BLaER1 (cell line): Measurements from ENCODE around the gene KRTAP9-9.

Source experiments
- H3K27ac ChIP-seq: shearing (Covaris generic); formaldehyde crosslinking; 2 replicates; pipeline ENCODE4 v1.8.1; 2022
- H3K27me3 ChIP-seq: shearing (Covaris generic); formaldehyde crosslinking; 2 replicates; pipeline ENCODE4 v1.8.1; 2022
- H3K36me3 ChIP-seq: shearing (Covaris generic); formaldehyde crosslinking; 2 replicates; pipeline ENCODE4 v1.8.1; 2022
- H3K4me1 ChIP-seq: shearing (Covaris generic); formaldehyde crosslinking; 2 replicates; pipeline ENCODE4 v1.8.1; 2022
- H3K4me2 ChIP-seq: shearing (Covaris generic); formaldehyde crosslinking; 2 replicates; pipeline ENCODE4 v1.8.1; 2022
- H3K4me3 ChIP-seq: shearing (Covaris generic); formaldehyde crosslinking; 2 replicates; pipeline ENCODE4 v1.8.1; 2022
- H3K9ac ChIP-seq: shearing (Covaris generic); formaldehyde crosslinking; 2 replicates; pipeline ENCODE4 v1.8.1; 2022
- H3K9me3 ChIP-seq: shearing (Covaris generic); formaldehyde crosslinking; 2 replicates; pipeline ENCODE4 v1.8.1; 2022
- H4K20me1 ChIP-seq: shearing (Covaris generic); formaldehyde crosslinking; 2 replicates; pipeline ENCODE4 v1.8.1; 2022
- Cebpa-rat ChIP-seq: shearing (Covaris generic); IDR thresholded peaks from 2 replicates; pipeline ENCODE4 v1.8.1; 2022

Gene KRTAP9-9

GRCh38 chr17:41301916-41302901 lies 47.0 kb downstream of the KRTAP9-9 start, which contains the start of gene KRTAP29-1:
Gene KRTAP29-1, minus strand, starts transcription at chr17:41302851. Its CDS starts 0 bp downstream, at chr17:41302851.
- Histone ChIP-seq H3K4me2 (no peak within 1 kb of the TSS), H3K36me3 (no peaks in the 10 kb centered on the region), H3K9ac (no peak within 1 kb of the TSS), H4K20me1 (no peaks in the 10 kb centered on the region), H3K27ac (no peak within 1 kb of the TSS), H3K4me3 (no peak within 1 kb of the TSS), H3K4me1 (peaks cover 5% of the 10 kb centered on the region), H3K27me3 (no peaks in the 10 kb centered on the region), H3K9me3 (no peaks in the 10 kb centered on the region)
- no peak for TF ChIP-seq Cebpa-rat

DNA sequence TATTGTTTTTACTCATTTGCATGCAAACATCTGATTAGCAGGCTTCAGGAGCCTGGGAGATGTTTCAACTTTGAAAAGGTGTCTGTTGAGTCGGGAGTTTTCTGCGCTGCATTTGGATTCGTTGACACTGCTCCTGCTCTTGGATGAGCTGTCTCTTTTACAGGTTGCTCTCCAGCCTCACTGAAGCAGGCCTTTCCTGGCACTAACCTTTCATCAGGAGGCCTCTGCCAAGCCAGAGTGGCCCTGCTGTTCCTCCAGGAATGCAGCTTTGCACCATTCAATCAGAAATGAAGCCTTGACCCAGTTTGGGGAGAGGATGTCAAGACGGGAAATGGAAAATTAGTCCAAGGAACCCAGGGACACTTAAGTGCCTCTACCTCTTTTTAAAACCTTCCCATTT lies 47.8 kb downstream of the KRTAP9-9 start:
- H3K4me2 ChIP-seq = no peak overlapping the region
- no peaks in the 10 kb centered on the region for H4K20me1 ChIP-seq
- no peak overlapping the region for H3K9ac ChIP-seq
- TF ChIP-seq Cebpa-rat = no peak
- no peak overlapping the region for H3K4me3 ChIP-seq
- no peaks in the 10 kb centered on the region for H3K9me3 ChIP-seq
- H3K27me3 ChIP-seq = no peaks in the 10 kb centered on the region
- no peaks in the 10 kb centered on the region for H3K36me3 ChIP-seq
- peaks cover 12% of the 10 kb centered on the region for H3K4me1 ChIP-seq
- no peak overlapping the region for H3K27ac ChIP-seq

GRCh38 chr17:41304091-41304490 lies 48.9 kb downstream of the KRTAP9-9 start:
- H3K9ac ChIP-seq = no peak overlapping the region
- H3K4me3 ChIP-seq = no peak overlapping the region
- H3K4me1 ChIP-seq = peaks cover 23% of the 10 kb centered on the region
- no peak for TF ChIP-seq Cebpa-rat
- no peaks in the 10 kb centered on the region for H4K20me1 ChIP-seq
- H3K9me3 ChIP-seq = no peaks in the 10 kb centered on the region
- H3K4me2 ChIP-seq = no peak overlapping the region
- H3K27me3 ChIP-seq = no peaks in the 10 kb centered on the region
- no peak overlapping the region for H3K27ac ChIP-seq
- no peaks in the 10 kb centered on the region for H3K36me3 ChIP-seq
